T-helper 17 cell (primary cell): Measurements from ENCODE around the gene EML1. TPM values are rescaled to one million over a fixed set of nuclear protein-coding genes. Genes with fewer than 3 reads are reported as not detected.
"Not testable (repeated sequence)": the region's sequence is repeated elsewhere in the genome, so short reads cannot be mapped to it uniquely, and the experiment has no call there.

Source experiments
- ATAC-seq: fragments of 150-1000 bp; cut with Tn5 transposase; 2 replicates; pipeline ENCODE4 v1.10.0; 2021; ENCODE audit warnings: mild to moderate bottlenecking, moderate library complexity
- DNase-seq, 3 donors: peaks; one replicate each; pipeline versions ENCODE4 v3.0.0 to v3.0.0-alpha.2; 2020 to 2021
- H3K9me3 ChIP-seq: one replicate; pipeline ENCODE4 v1.7.0; 2013; ENCODE audit warnings: low read length, mild to moderate bottlenecking; ENCODE audit not compliant: control insufficient read depth, poor library complexity, severe bottlenecking
- H3K27ac Mint-ChIP-seq: one replicate; pipeline ENCODE4 v1.8.0; 2022; ENCODE audit warnings: mild to moderate bottlenecking, moderate library complexity, mixed read lengths
- H3K27me3 Mint-ChIP-seq: one replicate; pipeline ENCODE4 v1.8.0; 2022; ENCODE audit warnings: mixed read lengths
- H3K36me3 Mint-ChIP-seq: one replicate; pipeline ENCODE4 v1.8.0; 2022; ENCODE audit warnings: low read depth, mixed read lengths
- H3K4me1 Mint-ChIP-seq: one replicate; pipeline ENCODE4 v1.8.0; 2022; ENCODE audit warnings: mild to moderate bottlenecking, mixed read lengths
- H3K4me3 Mint-ChIP-seq: one replicate; pipeline ENCODE4 v1.8.0; 2022; ENCODE audit warnings: mild to moderate bottlenecking, moderate library complexity, mixed read lengths
- total RNA-seq, 4 donors: library from RNA in 2 of 4; stranded (reverse) in 2 of 4; gene quantifications; one replicate each; pipeline ENCODE4 v1.2.3 and lab custom pipeline; 2022 to 2026

Gene EML1
- total RNA-seq, 2 donors from 2014 or later: 0.27 TPM; not detected in 1

DNA sequence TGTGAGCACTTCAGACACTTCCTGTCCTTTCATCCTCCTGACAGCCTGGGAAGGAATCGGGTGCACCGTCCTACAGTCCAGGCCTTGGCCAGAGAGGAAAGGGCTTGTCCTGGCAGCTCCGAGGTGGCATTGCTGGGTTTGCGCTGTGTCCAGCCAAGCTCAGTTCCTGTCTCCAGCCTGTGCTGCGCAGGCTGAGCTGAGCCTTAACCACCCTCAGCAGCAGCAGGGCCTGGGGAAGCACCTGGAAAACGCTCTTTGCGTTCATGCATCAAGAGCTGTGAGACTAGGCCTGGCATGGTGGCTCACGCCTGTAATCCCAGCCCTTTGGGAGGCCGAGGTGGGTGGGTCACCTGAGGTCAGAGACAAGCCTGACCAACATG, 33.7 kb upstream of the EML1 start:
- Mint-ChIP-seq H3K4me1 (peaks cover under 1% of the 10 kb centered on the region), H3K4me3 (no peak overlapping the region), H3K36me3 (peaks cover 2% of the 10 kb centered on the region), H3K27ac (no peak overlapping the region), H3K27me3 (peaks cover 62% of the 10 kb centered on the region)
- ATAC-seq (no peak), DNase-seq (no peak)
- H3K9me3 ChIP-seq: no peaks in the 10 kb centered on the region

DNA sequence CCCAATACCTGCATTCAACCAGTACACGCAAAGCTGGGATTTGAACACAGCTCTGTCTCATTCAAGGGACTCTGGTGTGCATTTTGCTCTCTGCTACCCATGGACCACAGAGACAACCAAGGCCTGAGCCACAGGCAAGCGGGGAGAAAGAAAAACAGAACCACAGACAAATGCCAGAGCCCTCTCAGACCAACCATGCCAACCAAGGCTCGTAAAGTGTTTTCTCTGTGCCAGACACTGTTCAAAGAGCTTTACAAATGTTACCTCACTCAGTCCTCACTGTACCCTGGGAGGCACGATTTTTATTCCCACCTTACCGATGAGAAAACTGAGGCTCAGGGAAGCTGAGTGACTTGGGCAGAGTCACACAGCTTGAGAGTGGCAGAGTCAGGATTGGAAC, 32.4 kb upstream of the EML1 start:
- Mint-ChIP-seq H3K27me3 (peaks cover 54% of the 10 kb centered on the region), H3K27ac (no peak overlapping the region), H3K36me3 (peaks cover 2% of the 10 kb centered on the region), H3K4me1 (no peaks in the 10 kb centered on the region), H3K4me3 (no peak overlapping the region)
- H3K9me3 ChIP-seq: no peaks in the 10 kb centered on the region
- no peak for DNase-seq
- ATAC-seq: no peak

DNA sequence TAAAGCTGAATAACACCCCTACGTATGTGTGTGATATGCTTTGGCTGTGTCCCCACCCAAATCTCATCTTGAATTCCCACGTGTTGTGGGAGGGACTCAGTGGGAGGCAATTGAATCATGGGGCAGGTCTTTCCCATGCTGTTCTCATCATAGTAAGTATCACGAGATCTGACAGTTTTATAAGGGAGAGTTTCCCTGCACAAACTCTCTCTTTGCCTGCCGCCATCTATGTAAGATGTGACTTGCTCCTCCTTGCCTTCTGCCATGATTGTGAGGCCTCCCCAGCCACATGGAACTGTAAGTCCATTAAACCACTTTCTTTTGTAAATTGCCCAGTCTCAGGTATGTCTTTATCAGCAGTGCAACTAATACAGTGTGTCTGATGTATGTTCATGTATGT, 30.3 kb upstream of the EML1 start:
- not testable (repeated sequence) for H3K4me1 Mint-ChIP-seq, H3K27ac Mint-ChIP-seq, DNase-seq, ATAC-seq, H3K4me3 Mint-ChIP-seq, H3K36me3 Mint-ChIP-seq, H3K9me3 ChIP-seq
- H3K27me3 Mint-ChIP-seq: peaks cover 43% of the 10 kb centered on the region

DNA sequence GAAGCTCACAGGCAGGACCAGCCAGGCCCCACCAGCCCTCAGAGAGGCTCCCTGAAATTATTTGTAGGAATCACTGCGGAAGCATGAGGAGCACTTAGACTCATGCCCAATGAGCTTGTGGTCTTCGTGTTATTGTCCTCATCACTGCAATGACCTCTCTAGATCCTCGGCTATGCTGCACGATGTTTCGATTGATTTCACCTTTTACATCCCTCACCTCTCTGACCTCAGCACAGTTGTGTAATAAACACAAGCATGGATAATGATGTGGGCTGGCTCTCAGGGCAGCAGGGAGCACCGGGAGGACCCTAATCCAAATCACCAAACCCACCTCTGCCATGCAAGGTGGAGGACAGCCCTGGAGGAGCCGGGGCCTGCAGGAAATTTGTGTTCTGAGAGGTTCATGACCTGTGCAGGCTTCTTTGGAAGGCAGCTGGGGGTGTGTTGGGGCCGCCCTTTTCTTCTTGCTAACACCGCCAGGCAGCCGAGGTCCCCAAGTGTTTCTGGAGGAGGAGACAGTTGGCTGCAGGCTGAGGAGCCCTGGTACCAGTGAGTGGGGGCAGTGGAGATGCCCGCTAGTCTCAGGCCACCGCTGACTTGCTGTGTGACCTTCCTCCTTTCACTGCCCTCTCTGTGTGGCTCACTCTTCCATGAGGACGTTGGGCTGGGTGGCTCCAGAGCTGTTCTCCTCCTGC, 29.5 kb upstream of the EML1 start:
- Mint-ChIP-seq H3K27ac (no peak overlapping the region), H3K36me3 (no peaks in the 10 kb centered on the region), H3K27me3 (peaks cover 42% of the 10 kb centered on the region), H3K4me3 (no peak overlapping the region), H3K4me1 (no peaks in the 10 kb centered on the region)
- no peaks in the 10 kb centered on the region for H3K9me3 ChIP-seq
- no peak for ATAC-seq
- no peak for DNase-seq

DNA sequence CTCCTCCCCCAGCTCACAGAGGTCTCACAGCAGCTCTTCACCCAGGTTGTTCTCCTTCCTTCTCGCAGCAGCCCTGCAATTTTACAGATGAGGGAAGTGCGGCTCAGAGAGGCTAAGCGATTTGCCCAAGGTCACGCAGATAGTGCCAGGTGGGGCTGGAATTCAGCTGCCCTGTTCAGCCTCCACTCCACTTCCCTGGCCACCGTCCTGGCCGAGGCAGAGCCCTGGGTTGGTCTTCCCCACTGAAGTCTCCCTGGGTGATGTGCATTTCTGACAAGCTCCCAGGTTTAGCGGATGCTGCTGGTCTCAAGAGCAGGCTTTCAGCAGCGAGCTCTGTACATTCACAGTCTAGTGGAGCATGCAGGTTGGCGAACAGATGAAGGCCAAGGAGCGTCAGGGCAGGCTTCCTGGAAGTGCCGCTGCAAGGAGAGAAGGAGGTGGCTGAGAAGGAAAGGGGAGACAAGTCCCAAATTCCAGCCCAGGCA, 28.9 kb upstream of the EML1 start:
- H3K9me3 ChIP-seq: no peaks in the 10 kb centered on the region
- DNase-seq: no peak
- peaks cover 39% of the 10 kb centered on the region for H3K27me3 Mint-ChIP-seq
- H3K4me1 Mint-ChIP-seq: no peaks in the 10 kb centered on the region
- no peak overlapping the region for H3K27ac Mint-ChIP-seq
- H3K4me3 Mint-ChIP-seq: no peak overlapping the region
- ATAC-seq: no peak
- no peaks in the 10 kb centered on the region for H3K36me3 Mint-ChIP-seq

DNA sequence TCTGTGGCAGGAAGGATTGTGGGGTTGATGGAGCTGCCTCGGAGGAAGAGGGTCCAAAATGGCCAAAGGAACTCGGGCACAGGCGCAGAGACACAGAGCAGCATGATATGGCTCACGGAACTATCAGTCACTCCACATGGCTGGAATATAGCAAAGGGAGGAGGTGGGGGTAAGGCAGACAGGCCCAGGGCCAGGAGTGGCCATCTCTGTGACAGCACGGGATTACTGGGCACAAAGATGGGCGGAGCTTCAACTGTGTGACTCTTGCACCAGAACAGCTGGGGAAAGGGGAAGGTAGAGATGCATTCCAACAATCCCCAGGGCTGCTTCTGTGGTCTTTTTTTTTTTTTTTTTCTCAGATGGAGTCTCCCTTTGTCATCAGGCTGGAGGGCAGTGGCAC, 24.8 kb upstream of the EML1 start:
- Mint-ChIP-seq H3K27me3 (peaks cover 33% of the 10 kb centered on the region), H3K36me3 (no peaks in the 10 kb centered on the region), H3K4me3 (no peak overlapping the region), H3K27ac (no peak overlapping the region), H3K4me1 (no peaks in the 10 kb centered on the region)
- ATAC-seq: no peak
- no peaks in the 10 kb centered on the region for H3K9me3 ChIP-seq
- no peak for DNase-seq

DNA sequence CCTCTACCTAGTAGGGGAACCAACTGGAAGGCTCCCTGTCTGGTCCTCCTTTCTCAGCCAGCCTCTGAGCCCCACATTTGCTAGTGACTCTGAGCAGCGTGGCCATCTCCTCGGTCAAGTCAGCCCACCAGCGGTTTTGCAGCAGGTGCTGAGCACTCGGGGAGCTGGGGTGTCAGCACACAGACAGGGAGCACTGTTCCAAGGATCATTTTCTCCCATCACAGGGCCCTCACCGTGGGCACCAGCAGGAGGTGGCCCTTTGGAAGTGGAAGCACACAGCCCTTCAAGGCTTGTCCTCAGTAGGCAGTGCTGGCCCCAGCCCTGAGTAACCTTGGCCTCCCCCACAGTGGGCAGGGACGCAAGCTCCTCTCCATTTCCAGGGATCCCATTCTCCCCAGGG, 24.1 kb upstream of the EML1 start:
- Mint-ChIP-seq H3K4me1 (no peaks in the 10 kb centered on the region), H3K27me3 (peaks cover 30% of the 10 kb centered on the region), H3K4me3 (no peak overlapping the region), H3K36me3 (no peaks in the 10 kb centered on the region), H3K27ac (no peak overlapping the region)
- H3K9me3 ChIP-seq: no peaks in the 10 kb centered on the region
- ATAC-seq (no peak), DNase-seq (no peak)

DNA sequence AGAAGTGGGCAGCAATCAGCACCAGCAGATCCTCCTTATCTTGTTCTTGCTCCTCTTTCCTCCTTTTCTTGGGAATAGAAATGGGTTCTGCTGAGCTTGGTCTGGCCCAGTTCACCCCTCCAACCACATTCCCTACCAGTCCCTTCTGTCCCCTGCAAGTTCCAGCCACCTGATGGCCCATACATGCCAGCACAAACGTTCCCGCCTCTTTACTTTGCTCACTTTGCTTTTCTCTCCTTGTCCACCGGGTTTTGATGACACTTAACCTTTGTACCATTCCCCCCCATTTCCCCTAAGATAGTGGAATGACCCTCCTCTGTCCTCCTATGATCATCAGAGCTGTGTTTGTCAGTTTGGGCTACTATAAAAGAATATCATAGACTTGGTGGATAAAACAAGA, 23.4 kb upstream of the EML1 start:
- no peaks in the 10 kb centered on the region for H3K36me3 Mint-ChIP-seq
- no peak overlapping the region for H3K4me3 Mint-ChIP-seq
- H3K9me3 ChIP-seq: no peaks in the 10 kb centered on the region
- DNase-seq (no peak), ATAC-seq (no peak)
- H3K4me1 Mint-ChIP-seq: no peaks in the 10 kb centered on the region
- no peak overlapping the region for H3K27ac Mint-ChIP-seq
- H3K27me3 Mint-ChIP-seq: peaks cover 32% of the 10 kb centered on the region

DNA sequence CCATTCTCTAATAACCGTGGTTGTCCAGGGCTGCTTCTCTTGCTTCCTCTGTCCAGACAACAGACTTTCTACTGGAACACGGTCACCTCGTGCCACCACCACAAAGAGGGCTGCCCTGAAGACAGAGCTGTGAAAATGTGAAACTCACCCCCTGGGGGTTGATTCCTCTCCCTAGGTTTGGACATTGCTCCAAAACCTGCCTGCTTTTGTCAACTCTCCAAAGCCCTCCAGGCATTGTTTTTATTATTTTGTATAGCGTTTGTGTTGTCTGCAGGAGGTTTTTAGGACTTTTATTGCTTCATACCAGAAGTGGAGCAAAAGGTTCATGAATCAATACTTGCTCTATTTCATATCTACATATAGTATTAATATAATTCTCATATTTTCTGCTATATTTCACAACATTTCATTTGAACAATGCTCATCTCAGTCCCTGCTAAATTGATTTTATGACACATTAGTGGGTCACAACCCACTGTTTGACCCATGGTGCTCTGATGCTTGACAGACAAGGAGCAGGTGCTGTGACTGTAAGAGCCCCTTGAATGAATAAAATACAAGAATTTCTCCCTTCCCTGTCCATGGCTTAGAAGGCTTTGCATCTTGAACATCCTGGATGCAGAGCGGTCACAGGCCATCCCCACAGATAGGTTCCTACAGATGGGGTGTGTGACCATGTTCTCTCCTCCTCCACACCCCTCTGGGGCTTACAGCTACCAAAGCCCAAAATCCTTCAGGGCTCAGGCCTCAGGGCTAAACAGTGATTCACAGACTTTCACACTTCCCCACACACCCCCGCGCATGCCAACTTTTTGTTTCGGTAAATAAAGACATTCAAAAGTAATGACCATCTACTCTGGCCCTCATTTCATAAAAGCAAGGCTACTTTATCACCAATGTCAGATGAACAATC, 20.6 kb upstream of the EML1 start:
- H3K27ac Mint-ChIP-seq: no peak overlapping the region
- H3K4me1 Mint-ChIP-seq: no peaks in the 10 kb centered on the region
- peaks cover 54% of the 10 kb centered on the region for H3K27me3 Mint-ChIP-seq
- no peaks in the 10 kb centered on the region for H3K36me3 Mint-ChIP-seq
- ATAC-seq (no peak), DNase-seq (no peak)
- H3K9me3 ChIP-seq: no peaks in the 10 kb centered on the region
- no peak overlapping the region for H3K4me3 Mint-ChIP-seq

DNA sequence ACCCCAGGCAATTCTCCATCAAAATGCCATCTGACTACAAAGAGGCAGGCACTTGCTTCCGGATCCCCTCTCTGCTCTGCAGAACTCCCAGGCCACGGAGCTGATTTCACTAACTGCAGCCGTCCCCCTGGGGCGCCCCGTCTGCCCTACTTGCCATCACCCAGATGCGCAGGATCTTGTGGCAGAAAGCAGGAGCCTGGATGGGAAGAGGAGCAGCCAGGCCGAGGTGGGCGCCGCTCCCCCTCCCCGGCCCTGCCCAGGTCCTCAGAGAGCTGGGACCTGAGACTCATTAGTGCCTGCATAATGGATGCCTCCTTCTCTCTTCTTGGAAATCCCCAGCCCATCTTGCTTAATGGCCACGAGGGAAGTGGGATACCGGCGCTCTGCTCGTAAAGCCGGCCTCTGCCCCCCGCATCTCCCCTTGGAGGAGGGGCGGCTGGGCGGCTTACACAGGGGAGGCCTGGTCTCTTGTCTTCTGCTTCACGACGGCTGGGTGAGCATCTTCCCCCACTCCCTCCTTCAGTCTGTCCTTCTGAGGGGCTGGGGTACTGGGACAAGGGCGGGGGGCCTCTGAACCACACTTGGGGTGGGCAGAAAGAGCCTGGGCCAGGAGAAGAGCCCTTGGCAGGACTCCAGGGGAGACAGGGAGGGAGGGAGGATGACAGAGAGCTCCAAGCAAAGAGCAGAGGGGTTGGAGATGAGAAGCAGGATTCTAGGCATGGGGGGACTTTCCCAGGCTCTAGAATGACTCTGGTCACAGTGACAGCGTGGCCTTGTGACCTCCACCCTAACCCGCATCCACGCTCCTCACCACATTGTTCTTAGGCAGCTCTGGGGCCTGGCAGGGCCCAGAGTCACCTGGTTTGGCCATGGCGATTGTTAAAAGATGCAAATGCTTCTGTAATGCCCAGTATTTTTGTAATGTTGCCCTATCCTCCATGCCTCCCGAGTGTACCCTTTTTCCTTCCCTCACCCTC, 19.4 kb upstream of the EML1 start:
- Mint-ChIP-seq H3K36me3 (no peaks in the 10 kb centered on the region), H3K4me3 (no peak overlapping the region), H3K27ac (no peak overlapping the region), H3K4me1 (no peaks in the 10 kb centered on the region), H3K27me3 (peaks cover 56% of the 10 kb centered on the region)
- DNase-seq: no peak
- H3K9me3 ChIP-seq: no peaks in the 10 kb centered on the region
- no peak for ATAC-seq

DNA sequence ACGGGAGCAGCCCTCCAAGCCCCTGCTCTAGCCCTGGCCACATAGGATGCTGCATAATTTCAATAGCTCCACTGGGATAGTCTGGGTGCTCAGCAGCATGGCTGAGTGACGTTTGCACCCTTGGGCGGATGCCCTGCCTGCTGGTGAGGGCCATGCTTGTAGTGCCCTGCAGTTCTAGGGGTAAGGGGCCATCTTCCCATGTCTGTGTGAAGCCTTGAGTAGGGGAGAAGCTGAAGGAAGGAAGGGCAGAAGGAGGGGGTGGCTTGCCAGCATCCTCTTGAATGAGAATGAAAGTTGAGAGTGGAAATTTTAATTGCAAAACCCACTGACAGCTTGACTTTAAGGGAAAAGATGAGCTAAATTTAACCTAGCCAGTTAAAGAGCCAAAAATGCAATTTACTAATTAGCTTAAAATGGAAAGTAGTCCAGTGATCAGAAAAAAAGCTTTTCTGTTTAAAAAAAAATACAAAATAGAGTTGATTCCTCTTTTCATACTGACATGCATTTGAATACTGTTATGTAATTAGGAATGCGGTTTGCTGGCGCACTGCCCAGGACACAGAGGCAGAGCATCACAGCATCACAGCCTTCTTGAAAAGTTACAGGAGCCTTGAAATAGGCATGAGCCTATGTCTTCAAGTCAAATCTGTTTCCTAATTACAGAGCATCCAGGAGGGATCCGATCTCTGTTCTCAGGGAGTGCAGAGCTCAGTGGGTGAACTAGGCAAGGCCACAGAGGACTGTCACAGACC, 18.5 kb upstream of the EML1 start:
- Mint-ChIP-seq H3K4me3 (no peak overlapping the region), H3K27me3 (peaks cover 54% of the 10 kb centered on the region), H3K36me3 (no peaks in the 10 kb centered on the region), H3K27ac (no peak overlapping the region), H3K4me1 (no peaks in the 10 kb centered on the region)
- DNase-seq: no peak
- ATAC-seq: no peak
- no peaks in the 10 kb centered on the region for H3K9me3 ChIP-seq

DNA sequence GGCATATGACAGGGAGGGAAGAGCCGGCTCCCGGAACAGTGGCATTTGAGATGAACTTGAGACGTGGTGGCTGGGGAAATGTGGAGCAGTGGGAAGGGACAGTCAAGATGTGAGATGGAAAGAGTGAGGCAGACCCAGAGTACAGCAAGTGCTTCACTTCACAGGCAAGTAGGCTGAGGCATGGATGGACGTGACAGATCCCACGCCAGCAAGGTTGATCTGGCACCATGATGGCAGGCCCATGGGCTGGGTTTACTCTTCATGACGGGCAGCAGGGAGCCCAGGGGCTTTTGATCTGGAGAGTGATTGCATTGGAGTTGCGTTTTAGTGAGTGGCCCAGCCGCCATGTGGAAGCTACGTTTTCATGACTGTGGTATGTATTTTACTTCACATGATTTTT, 17.9 kb upstream of the EML1 start:
- DNase-seq: no peak
- H3K36me3 Mint-ChIP-seq: no peaks in the 10 kb centered on the region
- H3K27ac Mint-ChIP-seq: no peak overlapping the region
- no peaks in the 10 kb centered on the region for H3K9me3 ChIP-seq
- no peaks in the 10 kb centered on the region for H3K4me1 Mint-ChIP-seq
- ATAC-seq: no peak
- H3K27me3 Mint-ChIP-seq: peaks cover 51% of the 10 kb centered on the region
- H3K4me3 Mint-ChIP-seq: no peak overlapping the region
